ENCODE results near the gene KIF3C.
"Not testable (repeated sequence)": the region's sequence is repeated elsewhere in the genome, so short reads cannot be mapped to it uniquely, and the experiment has no call there.

Gene KIF3C

DNA sequence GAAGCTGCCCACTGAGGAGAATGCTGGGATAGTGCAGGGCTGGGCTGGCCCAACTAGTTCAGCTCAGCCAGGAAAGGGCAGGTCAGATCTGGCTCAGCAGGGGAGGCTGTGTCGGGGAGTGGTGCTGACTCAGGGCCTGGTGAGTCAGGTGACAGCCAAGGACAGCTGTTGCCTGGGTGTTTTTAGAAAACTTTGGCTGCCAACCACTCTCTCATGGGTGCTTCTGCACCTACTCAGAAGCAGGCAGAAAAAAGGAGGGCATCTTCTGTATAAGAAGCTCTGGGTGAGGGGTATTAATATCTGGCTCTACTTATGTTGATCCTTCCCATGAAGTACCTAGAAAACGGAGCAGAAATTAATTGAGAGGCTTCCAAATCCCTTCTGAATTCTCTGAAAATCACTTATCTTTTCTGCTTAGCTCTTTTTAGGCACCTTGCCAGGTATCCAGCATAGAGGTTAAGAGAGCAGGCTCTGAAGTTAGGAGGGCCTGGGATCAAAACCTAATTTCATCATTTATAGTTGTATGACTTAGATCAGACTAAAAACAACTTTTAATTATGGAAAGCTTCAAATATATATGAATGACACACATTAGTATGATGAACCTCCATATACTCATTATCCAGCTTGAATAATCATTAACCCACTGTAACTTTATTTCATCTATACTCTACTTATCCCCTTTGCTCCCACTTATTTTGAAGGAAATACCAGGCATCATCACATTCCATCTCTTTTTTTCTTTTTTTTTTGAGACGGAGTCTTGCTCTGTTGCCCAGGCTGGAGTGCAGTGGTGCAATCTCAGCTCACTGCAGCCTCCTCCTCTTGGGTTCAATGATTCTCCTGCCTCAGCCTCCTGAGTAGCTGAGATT, 36.1 kb upstream of the KIF3C start:
- H3K79me2 ChIP-seq, result no peaks in the 10 kb centered on the region
- H3K4me3 ChIP-seq (ENCODE audit: low read depth, low read length), result peak overlapping the region; percentile 1
- H3K9me3 ChIP-seq (ENCODE audit: control insufficient read depth, low read length), result no peaks in the 10 kb centered on the region
- peak overlapping the region; percentile 82 for H3K27ac ChIP-seq
- TF ChIP-seq, protein P1, sequence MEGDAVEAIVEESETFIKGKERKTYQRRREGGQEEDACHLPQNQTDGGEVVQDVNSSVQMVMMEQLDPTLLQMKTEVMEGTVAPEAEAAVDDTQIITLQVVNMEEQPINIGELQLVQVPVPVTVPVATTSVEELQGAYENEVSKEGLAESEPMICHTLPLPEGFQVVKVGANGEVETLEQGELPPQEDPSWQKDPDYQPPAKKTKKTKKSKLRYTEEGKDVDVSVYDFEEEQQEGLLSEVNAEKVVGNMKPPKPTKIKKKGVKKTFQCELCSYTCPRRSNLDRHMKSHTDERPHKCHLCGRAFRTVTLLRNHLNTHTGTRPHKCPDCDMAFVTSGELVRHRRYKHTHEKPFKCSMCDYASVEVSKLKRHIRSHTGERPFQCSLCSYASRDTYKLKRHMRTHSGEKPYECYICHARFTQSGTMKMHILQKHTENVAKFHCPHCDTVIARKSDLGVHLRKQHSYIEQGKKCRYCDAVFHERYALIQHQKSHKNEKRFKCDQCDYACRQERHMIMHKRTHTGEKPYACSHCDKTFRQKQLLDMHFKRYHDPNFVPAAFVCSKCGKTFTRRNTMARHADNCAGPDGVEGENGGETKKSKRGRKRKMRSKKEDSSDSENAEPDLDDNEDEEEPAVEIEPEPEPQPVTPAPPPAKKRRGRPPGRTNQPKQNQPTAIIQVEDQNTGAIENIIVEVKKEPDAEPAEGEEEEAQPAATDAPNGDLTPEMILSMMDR (IDR thresholded peaks at IDR 0.05), result no peak
- H3K4me2 ChIP-seq (ENCODE audit: low read length), result peak overlapping the region; percentile 54
- no peaks in the 10 kb centered on the region for H3K36me3 ChIP-seq (ENCODE audit: control insufficient read depth, insufficient read depth, low read length)
- H3K9ac ChIP-seq, result no peak overlapping the region
- H3K27me3 ChIP-seq (ENCODE audit: control insufficient read depth, insufficient read depth, low read length), result no peaks in the 10 kb centered on the region
- peaks cover 25% of the 10 kb centered on the region for H3K4me1 ChIP-seq
- peak overlapping the region; percentile 61 for H2AFZ ChIP-seq

DNA sequence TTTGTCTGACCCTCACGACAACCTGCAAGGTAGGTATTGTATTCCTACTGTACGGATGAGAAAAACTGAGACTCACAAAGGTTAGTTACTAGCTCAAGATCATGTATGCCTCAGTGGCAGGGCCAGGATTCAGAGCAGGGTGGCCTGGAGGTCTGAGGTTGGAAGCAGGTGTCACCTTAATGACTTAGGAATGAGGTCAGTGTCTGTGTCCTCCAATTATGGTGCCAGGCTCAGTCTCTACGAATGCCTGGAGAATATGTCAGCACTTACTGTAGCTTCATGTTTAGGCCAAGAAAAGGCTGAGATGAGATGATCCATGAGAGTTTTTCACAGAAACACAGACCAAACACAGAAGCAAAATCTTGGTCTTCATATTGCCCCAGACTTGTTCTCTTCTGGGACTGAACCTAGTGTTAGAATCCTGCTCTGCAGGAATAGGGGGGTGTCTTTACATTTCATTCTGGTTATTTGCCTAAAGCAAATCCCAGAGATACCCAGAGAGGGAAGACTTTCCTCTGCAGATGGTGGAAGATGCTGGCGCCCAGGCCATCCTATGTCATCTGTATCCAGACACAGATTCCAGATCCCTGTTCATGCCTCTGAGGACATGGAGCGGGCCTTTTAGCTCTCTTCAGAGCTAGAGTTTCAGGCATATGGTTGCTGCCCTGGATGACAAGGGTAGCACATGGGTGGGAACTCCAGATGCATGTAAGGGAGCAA, 35.3 kb upstream of the KIF3C start:
- Histone ChIP-seq H3K9me3 (ENCODE audit: control insufficient read depth, low read length) (no peaks in the 10 kb centered on the region), H3K27me3 (ENCODE audit: control insufficient read depth, insufficient read depth, low read length) (no peaks in the 10 kb centered on the region), H3K9ac (no peak overlapping the region), H3K36me3 (ENCODE audit: control insufficient read depth, insufficient read depth, low read length) (no peaks in the 10 kb centered on the region), H3K4me1 (peaks cover 30% of the 10 kb centered on the region), H3K27ac (peak overlapping the region; percentile 82), H3K4me3 (ENCODE audit: low read depth, low read length) (no peak overlapping the region), H3K79me2 (no peaks in the 10 kb centered on the region), H3K4me2 (ENCODE audit: low read length) (no peak overlapping the region), H2AFZ (peak overlapping the region; percentile 61)
- TF ChIP-seq, protein P1 (IDR thresholded peaks at IDR 0.05), result no peak

DNA sequence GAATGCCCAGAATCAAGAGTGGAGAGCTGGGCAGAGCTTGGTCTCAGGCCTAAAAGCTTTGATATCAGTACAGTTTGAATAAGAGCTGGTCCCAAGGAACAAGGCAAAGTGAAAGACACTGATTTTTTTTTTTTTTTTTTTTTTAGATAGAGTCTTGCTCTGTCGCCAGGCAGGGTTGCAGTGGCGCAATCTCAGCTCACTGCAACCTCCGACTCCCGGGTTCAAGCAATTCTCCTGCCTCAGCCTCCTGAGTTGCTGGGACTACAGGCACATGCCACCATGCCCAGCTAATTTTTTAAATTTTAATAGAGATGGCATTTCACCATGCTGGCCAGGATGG, 34.4 kb upstream of the KIF3C start:
- H3K36me3 ChIP-seq (ENCODE audit: control insufficient read depth, insufficient read depth, low read length); H3K27ac ChIP-seq; H3K9me3 ChIP-seq (ENCODE audit: control insufficient read depth, low read length); H3K79me2 ChIP-seq; H2AFZ ChIP-seq; H3K27me3 ChIP-seq (ENCODE audit: control insufficient read depth, insufficient read depth, low read length); H3K4me2 ChIP-seq (ENCODE audit: low read length); H3K9ac ChIP-seq; H3K4me3 ChIP-seq (ENCODE audit: low read depth, low read length): not testable (repeated sequence)
- H3K4me1 ChIP-seq, result peaks cover 37% of the 10 kb centered on the region

DNA sequence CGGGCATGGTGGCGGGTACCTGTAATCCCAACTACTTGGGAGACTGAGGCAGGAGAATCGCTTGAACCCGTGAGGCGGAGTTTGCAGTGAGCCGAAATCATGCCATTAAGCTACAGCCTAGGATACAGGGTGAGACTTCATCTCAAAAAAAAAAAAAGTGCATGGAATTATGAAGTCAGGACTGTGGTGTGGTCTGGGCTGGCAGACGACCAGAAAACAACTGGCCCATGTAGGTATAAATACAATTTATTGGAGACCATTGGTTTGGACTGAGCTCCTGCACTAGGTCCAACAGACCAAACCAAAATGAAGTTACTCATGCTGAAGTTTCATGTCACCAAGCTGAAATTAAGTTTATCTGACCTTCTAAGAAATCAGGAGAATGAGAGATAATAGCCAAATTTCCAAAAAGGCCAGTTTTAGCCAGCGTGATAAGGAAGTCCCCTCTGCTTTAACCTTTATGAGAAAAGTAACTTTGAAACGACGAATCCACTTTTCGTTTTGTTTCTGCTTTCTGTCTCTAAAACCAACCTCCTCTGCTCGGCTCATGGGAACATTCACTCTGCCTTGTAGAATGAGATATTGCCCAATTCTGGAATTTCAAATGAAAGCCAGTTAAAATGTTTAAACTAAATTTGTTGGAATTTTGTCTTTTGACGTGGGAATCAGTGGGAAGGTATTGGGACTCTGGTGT, 33.9 kb upstream of the KIF3C start:
- no peak overlapping the region for H3K27ac ChIP-seq
- TF ChIP-seq, protein P1 (IDR thresholded peaks at IDR 0.05), result no peak

DNA sequence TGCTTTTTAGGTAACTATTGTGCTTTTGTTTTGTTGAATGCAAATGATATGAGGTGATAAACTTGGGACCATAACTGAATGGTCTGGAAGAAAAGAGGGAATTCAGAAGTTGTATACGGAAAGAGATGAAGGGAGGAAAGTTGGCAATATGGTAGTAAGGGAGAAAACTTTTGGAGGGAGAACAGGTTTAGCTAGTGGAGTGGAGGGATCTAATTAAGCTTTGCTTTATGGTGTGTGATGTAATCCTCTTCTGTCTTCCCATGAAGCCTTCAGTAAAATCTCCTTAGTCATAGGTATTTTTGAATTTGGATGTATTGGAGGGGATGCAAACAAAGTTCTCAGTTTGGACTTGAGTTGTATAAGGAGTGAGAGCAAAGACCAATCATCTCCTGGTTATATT, 31.4 kb upstream of the KIF3C start:
- no peaks in the 10 kb centered on the region for H3K9me3 ChIP-seq (ENCODE audit: control insufficient read depth, low read length)
- H3K4me1 ChIP-seq, result peaks cover 37% of the 10 kb centered on the region
- H3K4me2 ChIP-seq (ENCODE audit: low read length), result no peak overlapping the region
- no peak overlapping the region for H3K27ac ChIP-seq
- TF ChIP-seq, protein P1 (IDR thresholded peaks at IDR 0.05), result no peak
- no peak overlapping the region for H3K9ac ChIP-seq
- no peaks in the 10 kb centered on the region for H3K79me2 ChIP-seq
- H3K27me3 ChIP-seq (ENCODE audit: control insufficient read depth, insufficient read depth, low read length), result no peaks in the 10 kb centered on the region
- no peak overlapping the region for H3K4me3 ChIP-seq (ENCODE audit: low read depth, low read length)
- no peak overlapping the region for H2AFZ ChIP-seq
- H3K36me3 ChIP-seq (ENCODE audit: control insufficient read depth, insufficient read depth, low read length), result no peaks in the 10 kb centered on the region

More for the DNA sequence above, 33.9 kb upstream of the KIF3C start:
- H3K79me2 ChIP-seq, result no peaks in the 10 kb centered on the region
- H3K4me1 ChIP-seq, result peaks cover 41% of the 10 kb centered on the region
- no peak overlapping the region for H3K4me3 ChIP-seq (ENCODE audit: low read depth, low read length)
- no peaks in the 10 kb centered on the region for H3K27me3 ChIP-seq (ENCODE audit: control insufficient read depth, insufficient read depth, low read length)
- H2AFZ ChIP-seq, result no peak overlapping the region
- no peaks in the 10 kb centered on the region for H3K36me3 ChIP-seq (ENCODE audit: control insufficient read depth, insufficient read depth, low read length)
- H3K9me3 ChIP-seq (ENCODE audit: control insufficient read depth, low read length), result no peaks in the 10 kb centered on the region
- H3K9ac ChIP-seq, result no peak overlapping the region
- no peak overlapping the region for H3K4me2 ChIP-seq (ENCODE audit: low read length)
